Measurements from ENCODE around the gene GSTM2.

- TF ChIP-seq, protein P1, sequence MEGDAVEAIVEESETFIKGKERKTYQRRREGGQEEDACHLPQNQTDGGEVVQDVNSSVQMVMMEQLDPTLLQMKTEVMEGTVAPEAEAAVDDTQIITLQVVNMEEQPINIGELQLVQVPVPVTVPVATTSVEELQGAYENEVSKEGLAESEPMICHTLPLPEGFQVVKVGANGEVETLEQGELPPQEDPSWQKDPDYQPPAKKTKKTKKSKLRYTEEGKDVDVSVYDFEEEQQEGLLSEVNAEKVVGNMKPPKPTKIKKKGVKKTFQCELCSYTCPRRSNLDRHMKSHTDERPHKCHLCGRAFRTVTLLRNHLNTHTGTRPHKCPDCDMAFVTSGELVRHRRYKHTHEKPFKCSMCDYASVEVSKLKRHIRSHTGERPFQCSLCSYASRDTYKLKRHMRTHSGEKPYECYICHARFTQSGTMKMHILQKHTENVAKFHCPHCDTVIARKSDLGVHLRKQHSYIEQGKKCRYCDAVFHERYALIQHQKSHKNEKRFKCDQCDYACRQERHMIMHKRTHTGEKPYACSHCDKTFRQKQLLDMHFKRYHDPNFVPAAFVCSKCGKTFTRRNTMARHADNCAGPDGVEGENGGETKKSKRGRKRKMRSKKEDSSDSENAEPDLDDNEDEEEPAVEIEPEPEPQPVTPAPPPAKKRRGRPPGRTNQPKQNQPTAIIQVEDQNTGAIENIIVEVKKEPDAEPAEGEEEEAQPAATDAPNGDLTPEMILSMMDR (conservative IDR thresholded peaks at IDR 0.05; ENCODE audit: low read length), result no peak
- TF ChIP-seq EZH2phosphoT487 (IDR thresholded peaks at IDR 0.05; ENCODE audit: borderline replicate concordance, low read depth, low read length), result no peak
These were observed 47.5 kb upstream of the GSTM2 start for GRCh38 chr1:109620401-109620791.
